HG03175 (cell line): ENCODE data around the gene STK33.

Experiments used
- ATAC-seq: cut with Tn5 transposase; IDR thresholded peaks from one replicate; pipeline ENCODE4 v1.9.1; 2021; ENCODE audit warnings: mild to moderate bottlenecking, moderate library complexity; ENCODE audit not compliant: unreplicated experiment

STK33 gene

GRCh38 chr11:8442301-8442700 is 151.7 kb downstream of the STK33 start:
- no peak for ATAC-seq

- ATAC-seq: no peak
Measured at GRCh38 chr11:8440649-8441048, 153.4 kb downstream of the STK33 start.

- no peak for ATAC-seq
Measured at GRCh38 chr11:8429483-8429882, 164.5 kb downstream of the STK33 start.

- ATAC-seq: no peak
Measured at GRCh38 chr11:8426076-8426475, 168.0 kb downstream of the STK33 start.

GRCh38 chr11:8415195-8415594 is 178.8 kb downstream of the STK33 start:
- no peak for ATAC-seq

- ATAC-seq: no peak
Measured at GRCh38 chr11:8408151-8408941, 185.7 kb downstream of the STK33 start.

GRCh38 chr11:8403310-8403709 is 190.7 kb downstream of the STK33 start:
- ATAC-seq: no peak

GRCh38 chr11:8392886-8393285 is 201.1 kb downstream of the STK33 start:
- ATAC-seq: no peak

GRCh38 chr11:8392166-8392565 is 201.9 kb downstream of the STK33 start:
- no peak for ATAC-seq

GRCh38 chr11:8390851-8391612 is 203.0 kb downstream of the STK33 start:
- no peak for ATAC-seq

GRCh38 chr11:8389029-8389996 is 204.7 kb downstream of the STK33 start:
- no peak for ATAC-seq

GRCh38 chr11:8387693-8388092 is 206.3 kb downstream of the STK33 start:
- ATAC-seq: no peak

- ATAC-seq: no peak
Measured at GRCh38 chr11:8387141-8387540, 206.9 kb downstream of the STK33 start.

GRCh38 chr11:8386134-8386864 is 207.7 kb downstream of the STK33 start:
- ATAC-seq: no peak

- ATAC-seq: no peak
Measured at GRCh38 chr11:8384199-8384821, 209.7 kb downstream of the STK33 start.

GRCh38 chr11:8383627-8384026 is 210.4 kb downstream of the STK33 start:
- ATAC-seq: no peak

GRCh38 chr11:8383227-8383626 is 210.8 kb downstream of the STK33 start:
- no peak for ATAC-seq

GRCh38 chr11:8382436-8383053 is 211.5 kb downstream of the STK33 start:
- ATAC-seq: no peak

GRCh38 chr11:8381871-8382396 is 212.1 kb downstream of the STK33 start:
- no peak for ATAC-seq
